ENCODE measurements around the gene RTTN.

Gene RTTN

GRCh38 chr18:70075906-70076305, 129.6 kb downstream of the RTTN start:
- no peak for DNase-seq

- DNase-seq = no peak
Observed at GRCh38 chr18:70074116-70074515, 131.4 kb downstream of the RTTN start.

- no peak for DNase-seq
Observed at GRCh38 chr18:70073432-70073831, 132.1 kb downstream of the RTTN start.

GRCh38 chr18:70072678-70073077, 132.8 kb downstream of the RTTN start:
- no peak for DNase-seq

- no peak for DNase-seq
Observed at GRCh38 chr18:70069965-70070364, 135.5 kb downstream of the RTTN start.

- no peak for DNase-seq
Observed at GRCh38 chr18:70069382-70069781, 136.1 kb downstream of the RTTN start.

- no peak for DNase-seq
Observed at GRCh38 chr18:70068981-70069380, 136.5 kb downstream of the RTTN start.

- no peak for DNase-seq
Observed at GRCh38 chr18:70059684-70060083, 145.8 kb downstream of the RTTN start.

GRCh38 chr18:70058916-70059315, 146.6 kb downstream of the RTTN start:
- no peak for DNase-seq

- DNase-seq = no peak
Observed at GRCh38 chr18:70047931-70048603, 157.4 kb downstream of the RTTN start.

GRCh38 chr18:70046796-70047195, 158.7 kb downstream of the RTTN start:
- no peak for DNase-seq

GRCh38 chr18:70046207-70046606, 159.3 kb downstream of the RTTN start:
- DNase-seq = no peak

- no peak for DNase-seq
Observed at GRCh38 chr18:70044632-70045031, 160.9 kb downstream of the RTTN start.

GRCh38 chr18:70041459-70042050, 163.9 kb downstream of the RTTN start:
- no peak for DNase-seq

GRCh38 chr18:70039186-70039585, 166.3 kb downstream of the RTTN start:
- DNase-seq = no peak

GRCh38 chr18:70037431-70038061, 167.9 kb downstream of the RTTN start:
- DNase-seq = no peak

GRCh38 chr18:70036771-70037347, 168.6 kb downstream of the RTTN start:
- peak in 12 of 51 donors; percentile 0 to 45 (median 10) for DNase-seq

GRCh38 chr18:70036168-70036567, 169.3 kb downstream of the RTTN start:
- DNase-seq = no peak

- DNase-seq = peak in 1 of 51 donors; percentile 2
Observed at GRCh38 chr18:70031221-70031620, 174.3 kb downstream of the RTTN start.

- DNase-seq = no peak
Observed at GRCh38 chr18:70030728-70031127, 174.8 kb downstream of the RTTN start.

GRCh38 chr18:70029163-70029562, 176.3 kb downstream of the RTTN start:
- DNase-seq = no peak

GRCh38 chr18:70028734-70029133, 176.8 kb downstream of the RTTN start:
- no peak for DNase-seq

GRCh38 chr18:70028084-70028483, 177.4 kb downstream of the RTTN start:
- no peak for DNase-seq
